ENCODE data around the gene RASSF5. TPM values are rescaled to one million over a fixed set of nuclear protein-coding genes. Genes with fewer than 3 reads are reported as not detected.
"Not testable (repeated sequence)": the region's sequence is repeated elsewhere in the genome, so short reads cannot be mapped to it uniquely, and the experiment has no call there.

The RASSF5 gene
- polyA plus RNA-seq, 4 donors = 5.0 to 6.4 (median 5.2) TPM

GRCh38 chr1:206581114-206581497 lies 73.8 kb downstream of the RASSF5 start:
- not testable (repeated sequence) for DNase-seq (ENCODE audit: low read depth in 4 of 4, low spot score in 3 of 4)

GRCh38 chr1:206581571-206581981 lies 74.2 kb downstream of the RASSF5 start:
- no peak for DNase-seq (ENCODE audit: low read depth in 4 of 4, low spot score in 3 of 4)

GRCh38 chr1:206582537-206582936 lies 75.2 kb downstream of the RASSF5 start:
- no peak for DNase-seq (ENCODE audit: low read depth in 4 of 4, low spot score in 3 of 4)

- no peak for DNase-seq (ENCODE audit: low read depth in 4 of 4, low spot score in 3 of 4)
Measured at GRCh38 chr1:206582971-206583706, 75.8 kb downstream of the RASSF5 start.

DNA sequence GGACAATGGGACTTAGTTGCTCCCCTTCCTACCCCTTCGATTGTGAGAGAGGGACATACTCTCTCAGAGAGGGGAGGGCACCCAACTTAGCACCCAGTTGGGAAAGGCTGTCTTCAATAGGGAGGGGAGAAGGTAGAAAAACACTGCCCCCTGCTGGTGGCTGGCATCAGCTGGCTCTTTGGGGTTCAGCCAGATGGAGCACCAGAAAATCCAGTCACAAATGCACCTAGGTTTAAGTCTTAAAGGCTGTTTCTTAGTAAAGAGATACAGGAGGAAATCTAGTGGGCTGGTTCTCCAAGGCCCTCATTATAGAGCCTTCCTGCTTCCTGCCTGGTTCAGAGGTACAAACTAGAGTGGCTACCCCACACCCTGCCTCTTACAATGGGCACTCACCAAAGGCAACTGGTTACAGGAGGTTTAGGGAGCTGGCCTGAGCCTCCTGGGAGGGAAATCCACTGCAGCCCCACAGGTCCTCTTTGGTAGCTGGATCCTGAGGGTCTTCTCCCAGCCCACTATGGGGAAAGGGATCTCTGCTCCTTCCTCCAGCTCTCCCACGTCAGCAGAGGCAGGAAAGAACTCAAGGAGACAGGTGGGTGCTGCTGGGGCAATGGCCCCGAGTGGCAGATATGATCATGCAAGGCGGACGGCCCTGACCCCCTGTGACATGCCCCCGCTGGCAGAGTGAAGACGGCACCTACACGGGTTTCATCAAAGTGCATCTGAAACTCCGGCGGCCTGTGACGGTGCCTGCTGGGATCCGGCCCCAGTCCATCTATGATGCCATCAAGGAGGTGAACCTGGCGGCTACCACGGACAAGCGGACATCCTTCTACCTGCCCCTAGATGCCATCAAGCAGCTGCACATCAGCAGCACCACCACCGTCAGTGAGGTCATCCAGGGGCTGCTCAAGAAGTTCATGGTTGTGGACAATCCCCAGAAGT lies 76.6 kb downstream of the RASSF5 start:
- DNase-seq (ENCODE audit: low read depth in 4 of 4, low spot score in 3 of 4) = peak in 3 of 4 donors; percentile 26 to 40 (median 36)

- no peak for DNase-seq (ENCODE audit: low read depth in 4 of 4, low spot score in 3 of 4)
Measured at GRCh38 chr1:206584683-206585082, 77.4 kb downstream of the RASSF5 start.

GRCh38 chr1:206586501-206587445 lies 79.4 kb downstream of the RASSF5 start:
- no peak for DNase-seq (ENCODE audit: low read depth in 4 of 4, low spot score in 3 of 4)

DNA sequence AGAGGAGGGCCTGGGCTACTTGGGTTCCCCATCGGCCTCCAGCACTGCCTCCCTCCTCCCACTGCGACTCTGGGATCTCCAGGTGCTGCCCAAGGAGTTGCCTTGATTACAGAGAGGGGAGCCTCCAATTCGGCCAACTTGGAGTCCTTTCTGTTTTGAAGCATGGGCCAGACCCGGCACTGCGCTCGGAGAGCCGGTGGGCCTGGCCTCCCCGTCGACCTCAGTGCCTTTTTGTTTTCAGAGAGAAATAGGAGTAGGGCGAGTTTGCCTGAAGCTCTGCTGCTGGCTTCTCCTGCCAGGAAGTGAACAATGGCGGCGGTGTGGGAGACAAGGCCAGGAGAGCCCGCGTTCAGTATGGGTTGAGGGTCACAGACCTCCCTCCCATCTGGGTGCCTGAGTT lies 80.6 kb downstream of the RASSF5 start:
- DNase-seq (ENCODE audit: low read depth in 4 of 4, low spot score in 3 of 4) = no peak

GRCh38 chr1:206588492-206588891 lies 81.2 kb downstream of the RASSF5 start:
- DNase-seq (ENCODE audit: low read depth in 4 of 4, low spot score in 3 of 4) = no peak

DNA sequence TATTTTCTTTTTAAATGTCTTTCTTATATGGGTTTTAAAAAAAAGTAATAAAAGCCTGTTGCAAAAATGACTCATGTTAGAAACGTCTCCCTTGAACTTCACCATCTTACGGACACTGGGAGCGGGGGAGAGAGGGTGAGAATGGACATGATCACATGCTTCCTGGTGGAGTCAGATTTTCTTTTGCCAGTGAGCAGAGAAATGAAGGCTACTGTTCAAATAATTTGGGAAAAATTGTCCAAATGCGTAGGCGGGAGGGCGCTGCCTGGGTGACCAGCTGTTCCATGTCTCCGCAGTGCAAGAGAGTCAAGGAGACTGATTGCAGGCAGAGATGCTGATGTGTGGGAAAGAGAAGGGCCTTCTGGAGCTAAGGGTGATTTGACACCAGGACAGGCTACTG lies 81.9 kb downstream of the RASSF5 start:
- DNase-seq (ENCODE audit: low read depth in 4 of 4, low spot score in 3 of 4) = peak in 1 of 4 donors; percentile 24

- no peak for DNase-seq (ENCODE audit: low read depth in 4 of 4, low spot score in 3 of 4)
Measured at GRCh38 chr1:206590025-206590758, 82.9 kb downstream of the RASSF5 start.

DNA sequence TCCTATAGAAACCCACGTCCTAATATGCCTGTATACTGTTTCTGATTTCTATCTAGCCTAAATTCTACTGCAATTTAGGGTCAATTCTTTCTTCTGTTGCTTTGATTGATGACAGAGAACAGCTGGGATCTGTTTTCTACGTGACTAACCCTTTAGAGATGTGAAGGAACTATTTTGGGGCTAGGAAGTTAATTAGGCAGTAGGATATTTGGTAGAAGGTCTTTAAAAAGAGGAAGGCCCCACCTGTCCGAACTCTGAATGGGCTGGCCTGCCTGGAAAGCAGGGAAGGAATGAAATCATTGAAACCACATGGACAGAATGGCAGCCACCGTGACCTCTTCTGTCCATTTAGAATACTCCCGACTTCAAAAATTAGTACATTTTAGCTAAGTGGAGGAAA lies 83.9 kb downstream of the RASSF5 start:
- no peak for DNase-seq (ENCODE audit: low read depth in 4 of 4, low spot score in 3 of 4)

- DNase-seq (ENCODE audit: low read depth in 4 of 4, low spot score in 3 of 4) = no peak
Measured at GRCh38 chr1:206591696-206592095, 84.4 kb downstream of the RASSF5 start.

DNA sequence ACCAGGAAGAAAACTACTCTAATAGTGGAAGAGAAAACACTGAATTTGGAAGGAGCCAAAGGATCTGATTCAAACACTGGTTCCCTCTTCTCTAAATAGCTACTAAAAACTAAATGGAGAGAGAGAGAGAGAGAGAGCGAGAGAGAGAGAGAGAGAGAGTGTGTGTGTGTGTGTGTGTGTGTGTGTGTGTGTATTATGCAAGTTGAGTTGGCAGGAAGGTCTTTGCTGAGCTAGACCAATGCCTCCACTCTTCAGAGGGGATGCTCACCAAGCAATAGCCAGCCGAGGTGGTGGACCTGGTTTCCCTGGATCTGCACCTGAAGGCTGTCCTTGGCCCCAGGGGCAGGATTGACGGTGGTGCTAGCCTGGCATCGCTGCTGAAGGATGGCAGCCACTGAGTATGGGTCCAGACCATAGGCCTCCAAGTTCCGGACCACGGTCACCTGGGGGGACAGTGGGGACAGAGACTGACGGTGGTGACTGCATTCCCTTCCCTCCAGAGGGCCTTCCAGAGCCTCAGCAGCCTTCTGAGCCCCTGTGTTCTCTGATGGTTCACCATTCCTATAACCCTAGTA lies 86.1 kb downstream of the RASSF5 start:
- DNase-seq (ENCODE audit: low read depth in 4 of 4, low spot score in 3 of 4) = no peak

DNA sequence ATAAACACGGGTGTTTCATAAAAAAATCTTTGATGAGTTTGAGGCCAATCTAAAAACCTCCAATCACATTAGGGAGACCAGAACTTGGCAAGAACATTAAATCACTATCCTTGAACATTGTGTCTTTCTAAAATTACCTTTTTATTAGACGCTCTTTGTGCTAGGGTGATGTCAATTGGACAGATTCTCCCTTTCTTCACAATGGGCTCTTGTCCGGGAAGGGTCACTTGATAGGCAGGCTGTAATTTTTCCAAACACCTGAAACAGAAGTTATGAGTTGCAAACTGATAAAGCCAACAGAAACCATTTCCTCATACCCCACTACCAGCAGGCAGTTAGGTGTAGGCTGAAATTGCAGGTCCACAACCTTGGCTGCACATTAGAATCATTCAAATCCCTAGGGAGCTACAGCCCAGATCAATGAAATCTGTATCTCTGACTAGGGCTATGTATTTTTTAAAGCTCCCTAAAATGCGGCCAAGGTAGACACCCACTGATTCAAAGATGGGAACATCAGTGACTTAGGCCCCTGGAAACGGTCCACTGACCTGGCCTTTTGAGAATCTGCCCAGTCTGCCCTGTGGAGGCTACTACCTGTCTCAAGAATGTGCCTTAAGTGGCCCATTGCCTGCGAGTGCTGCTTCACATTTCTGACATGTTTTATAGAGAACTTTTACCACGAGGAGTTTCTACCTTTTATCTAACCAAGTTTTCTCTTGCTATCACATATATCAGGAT lies 88.4 kb downstream of the RASSF5 start:
- no peak for DNase-seq (ENCODE audit: low read depth in 4 of 4, low spot score in 3 of 4)

DNA sequence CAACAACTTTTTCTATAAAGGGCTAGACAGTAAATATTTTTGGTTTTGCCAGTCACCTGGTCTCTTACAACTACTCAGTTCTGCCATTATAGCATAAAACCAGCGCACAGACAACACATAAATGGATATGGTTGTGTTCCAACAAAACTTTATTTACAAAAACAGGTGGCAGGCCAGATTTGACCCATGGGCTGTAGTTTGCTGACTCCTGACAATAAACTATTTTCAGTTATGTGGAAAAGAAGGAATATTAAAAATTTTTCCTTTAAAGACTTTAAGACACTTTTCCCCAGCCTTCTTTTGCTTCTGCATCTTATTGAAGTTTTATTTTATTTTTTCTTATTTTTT lies 89.0 kb downstream of the RASSF5 start:
- no peak for DNase-seq (ENCODE audit: low read depth in 4 of 4, low spot score in 3 of 4)

- no peak for DNase-seq (ENCODE audit: low read depth in 4 of 4, low spot score in 3 of 4)
Measured at GRCh38 chr1:206600527-206600926, 93.2 kb downstream of the RASSF5 start.

GRCh38 chr1:206604861-206605260 lies 97.5 kb downstream of the RASSF5 start:
- no peak for DNase-seq (ENCODE audit: low read depth in 4 of 4, low spot score in 3 of 4)

- DNase-seq (ENCODE audit: low read depth in 4 of 4, low spot score in 3 of 4) = no peak
Measured at GRCh38 chr1:206606867-206607266, 99.5 kb downstream of the RASSF5 start.
